Astrocyte (in vitro differentiated cells and primary cell): ENCODE results near the gene SNX21. TPM values are rescaled to one million over a fixed set of nuclear protein-coding genes. Genes with fewer than 3 reads are reported as not detected.

Experiments used
- DNase-seq: peaks from one replicate; pipeline ENCODE4 v3.0.0-alpha.2; 2010; ENCODE audit warnings: low read depth
- FAIRE-seq: peaks from 2 replicates; lab custom pipeline; 2011; peaks lifted over from hg19 to GRCh38; lab: Jason Lieb, UNC
- H2AFZ ChIP-seq: 2 replicates; pipeline ENCODE4 v1.6.0; 2012; ENCODE audit warnings: low read depth, low read length, inconsistent platforms
- H3K27ac ChIP-seq: 2 replicates; pipeline ENCODE4 v1.5.1; 2011; ENCODE audit warnings: low read depth, low read length, inconsistent platforms
- H3K27me3 ChIP-seq: 2 replicates; pipeline ENCODE4 v1.6.0; 2011; ENCODE audit warnings: low read length, inconsistent platforms; ENCODE audit not compliant: insufficient read depth
- H3K36me3 ChIP-seq: 2 replicates; pipeline ENCODE4 v1.5.1; 2011; ENCODE audit warnings: low read length, inconsistent platforms; ENCODE audit not compliant: insufficient read depth
- H3K4me1 ChIP-seq: 2 replicates; pipeline ENCODE4 v1.5.1; 2011; ENCODE audit warnings: low read length, inconsistent platforms; ENCODE audit not compliant: insufficient read depth
- H3K4me2 ChIP-seq: 2 replicates; pipeline ENCODE4 v1.6.0; 2012; ENCODE audit warnings: low read length, inconsistent platforms
- H3K4me3 ChIP-seq: 2 replicates; pipeline ENCODE4 v1.5.1; 2011; ENCODE audit warnings: low read depth, mild to moderate bottlenecking, low read length, inconsistent platforms; ENCODE audit not compliant: insufficient read depth
- H3K79me2 ChIP-seq: 2 replicates; pipeline ENCODE4 v1.6.0; 2012; ENCODE audit warnings: mild to moderate bottlenecking, low read length, inconsistent platforms; ENCODE audit not compliant: insufficient read depth
- H3K9ac ChIP-seq: 2 replicates; pipeline ENCODE4 v1.6.0; 2012; ENCODE audit warnings: mild to moderate bottlenecking, low read length, inconsistent platforms
- H3K9me3 ChIP-seq: 2 replicates; pipeline ENCODE4 v1.5.1; 2012; ENCODE audit warnings: low read depth, mild to moderate bottlenecking, low read length, inconsistent platforms; ENCODE audit not compliant: insufficient read depth
- H4K20me1 ChIP-seq: 2 replicates; pipeline ENCODE4 v1.6.0; 2012; ENCODE audit warnings: low read length, inconsistent platforms; ENCODE audit not compliant: insufficient read depth
- H3K27ac Mint-ChIP-seq: one replicate; pipeline ENCODE4 v1.8.0; 2021; ENCODE audit warnings: mild to moderate bottlenecking, mixed read lengths; ENCODE audit not compliant: unreplicated experiment
- H3K27me3 Mint-ChIP-seq: one replicate; pipeline ENCODE4 v1.8.0; 2021; ENCODE audit warnings: low read depth, mixed read lengths; ENCODE audit not compliant: unreplicated experiment
- H3K36me3 Mint-ChIP-seq: one replicate; pipeline ENCODE4 v1.8.0; 2021; ENCODE audit warnings: low read depth, mixed read lengths; ENCODE audit not compliant: unreplicated experiment
- H3K4me1 Mint-ChIP-seq: one replicate; pipeline ENCODE4 v1.8.0; 2021; ENCODE audit warnings: low read depth, mixed read lengths; ENCODE audit not compliant: unreplicated experiment
- H3K4me3 Mint-ChIP-seq: one replicate; pipeline ENCODE4 v1.8.0; 2021; ENCODE audit warnings: mild to moderate bottlenecking, moderate library complexity, mixed read lengths; ENCODE audit not compliant: unreplicated experiment
- H3K9me3 Mint-ChIP-seq: one replicate; pipeline ENCODE4 v1.8.0; 2021; ENCODE audit warnings: mild to moderate bottlenecking, mixed read lengths; ENCODE audit not compliant: unreplicated experiment
- CTCF ChIP-seq: IDR thresholded peaks from 2 replicates; pipeline ENCODE4 v1.5.1; 2011; ENCODE audit warnings: low read depth, mild to moderate bottlenecking, inconsistent platforms, low read length, moderate library complexity; ENCODE audit not compliant: insufficient read depth
- EZH2 ChIP-seq: IDR thresholded peaks from 2 replicates; pipeline ENCODE4 v1.6.1; 2012; ENCODE audit warnings: mild to moderate bottlenecking, low read length, inconsistent platforms; ENCODE audit not compliant: insufficient read depth
- total RNA-seq: library from RNA; stranded (reverse); gene quantifications from 2 replicates; pipeline ENCODE4 v1.2.1, GENCODE V29; 2021

The SNX21 gene
- total RNA-seq, 1 donor from 2014 or later: 13.3 TPM

DNA sequence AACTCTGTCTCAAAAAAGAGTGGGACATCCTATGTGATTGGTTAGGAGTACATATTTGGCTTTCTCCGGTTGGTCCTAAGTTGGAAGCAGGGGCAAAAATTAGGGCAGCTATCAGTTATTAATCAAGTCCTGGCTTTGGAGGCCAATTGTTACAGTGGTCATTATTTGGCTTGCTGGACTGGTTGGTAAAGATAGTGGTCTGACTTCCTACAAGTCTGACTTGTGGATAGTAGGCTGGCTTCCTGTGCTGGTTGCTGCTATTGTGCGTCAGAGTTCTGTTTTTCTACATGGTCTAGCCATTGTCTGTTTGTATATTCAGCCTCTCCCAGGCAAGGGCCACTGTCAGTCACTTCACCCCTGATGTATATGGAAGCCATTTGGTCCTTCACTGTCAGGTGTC is 16.6 kb downstream of the SNX21 start:
- H3K27me3 ChIP-seq: no peaks in the 10 kb centered on the region
- no peak overlapping the region for H3K9ac ChIP-seq
- Mint-ChIP-seq H3K36me3 (peaks cover 24% of the 10 kb centered on the region), H3K27ac (no peak overlapping the region), H3K27me3 (no peaks in the 10 kb centered on the region), H3K4me3 (no peak overlapping the region), H3K4me1 (no peaks in the 10 kb centered on the region), H3K9me3 (no peaks in the 10 kb centered on the region)
- no peak overlapping the region for H2AFZ ChIP-seq
- H3K27ac ChIP-seq: no peak overlapping the region
- FAIRE-seq: no peak
- no peak overlapping the region for H3K4me3 ChIP-seq
- H3K4me1 ChIP-seq: no peaks in the 10 kb centered on the region
- H3K9me3 ChIP-seq: no peaks in the 10 kb centered on the region
- H3K36me3 ChIP-seq: peaks cover 6% of the 10 kb centered on the region
- no peak overlapping the region for H3K4me2 ChIP-seq
- DNase-seq: no peak
- no peak for TF ChIP-seq CTCF
- TF ChIP-seq EZH2: no peak
- peaks cover 9% of the 10 kb centered on the region for H4K20me1 ChIP-seq
- H3K79me2 ChIP-seq: peaks cover 8% of the 10 kb centered on the region

GRCh38 chr20:45850926-45851325 is 17.3 kb downstream of the SNX21 start:
- Histone ChIP-seq H3K79me2 (peaks cover 12% of the 10 kb centered on the region), H3K4me2 (no peak overlapping the region), H2AFZ (no peak overlapping the region), H4K20me1 (peaks cover 11% of the 10 kb centered on the region), H3K4me3 (no peak overlapping the region), H3K4me1 (peaks cover 3% of the 10 kb centered on the region), H3K9ac (no peak overlapping the region), H3K27me3 (no peaks in the 10 kb centered on the region), H3K36me3 (peaks cover 6% of the 10 kb centered on the region), H3K9me3 (no peaks in the 10 kb centered on the region), H3K27ac (no peak overlapping the region)
- H3K27ac Mint-ChIP-seq: no peak overlapping the region
- TF ChIP-seq CTCF: no peak
- no peak for TF ChIP-seq EZH2
- H3K36me3 Mint-ChIP-seq: peaks cover 21% of the 10 kb centered on the region
- H3K4me1 Mint-ChIP-seq: no peaks in the 10 kb centered on the region
- H3K9me3 Mint-ChIP-seq: no peaks in the 10 kb centered on the region
- DNase-seq (no peak), FAIRE-seq (no peak)
- no peak overlapping the region for H3K4me3 Mint-ChIP-seq
- no peaks in the 10 kb centered on the region for H3K27me3 Mint-ChIP-seq

DNA sequence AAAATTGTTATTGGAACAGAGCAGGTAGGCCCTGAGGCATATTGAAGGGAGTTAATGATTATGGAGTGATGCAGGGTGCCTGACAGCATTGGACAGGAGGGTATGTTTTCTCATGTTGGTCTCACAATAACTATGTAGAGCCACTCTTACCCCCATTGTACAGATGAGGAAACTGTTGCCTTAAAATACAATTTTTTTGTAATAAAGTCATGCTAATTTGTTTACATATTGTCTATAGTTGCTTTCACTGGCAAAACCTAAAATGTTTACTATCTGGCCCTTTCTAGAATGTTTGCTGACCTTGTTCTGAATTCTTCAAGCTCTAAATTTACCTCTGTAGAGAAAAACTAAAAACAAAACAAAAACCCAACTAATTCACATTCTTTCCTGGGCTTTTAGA is 17.9 kb downstream of the SNX21 start:
- Mint-ChIP-seq H3K4me1 (no peaks in the 10 kb centered on the region), H3K27ac (no peak overlapping the region), H3K27me3 (no peaks in the 10 kb centered on the region), H3K36me3 (peaks cover 15% of the 10 kb centered on the region), H3K9me3 (no peaks in the 10 kb centered on the region), H3K4me3 (no peak overlapping the region)
- TF ChIP-seq CTCF (no peak), EZH2 (no peak)
- peaks cover 12% of the 10 kb centered on the region for H4K20me1 ChIP-seq
- H3K4me3 ChIP-seq: no peak overlapping the region
- no peaks in the 10 kb centered on the region for H3K9me3 ChIP-seq
- H3K4me1 ChIP-seq: peaks cover 9% of the 10 kb centered on the region
- H3K27ac ChIP-seq: no peak overlapping the region
- no peak overlapping the region for H2AFZ ChIP-seq
- H3K27me3 ChIP-seq: no peaks in the 10 kb centered on the region
- no peak overlapping the region for H3K9ac ChIP-seq
- H3K79me2 ChIP-seq: peaks cover 18% of the 10 kb centered on the region
- no peak for DNase-seq
- no peak for FAIRE-seq
- H3K4me2 ChIP-seq: no peak overlapping the region
- H3K36me3 ChIP-seq: peaks cover under 1% of the 10 kb centered on the region
